ENCODE results near the gene MEX3C.

Gene MEX3C

GRCh38 chr18:51151185-51151567, 46.3 kb downstream of the MEX3C start:
- no peak for DNase-seq (ENCODE audit: low spot score)
- in situ Hi-C loops (cut with MboI; ENCODE audit: low sequenced_read_pairs, unreplicated experiment): no loop called here
- TF ChIP-seq, protein P1, sequence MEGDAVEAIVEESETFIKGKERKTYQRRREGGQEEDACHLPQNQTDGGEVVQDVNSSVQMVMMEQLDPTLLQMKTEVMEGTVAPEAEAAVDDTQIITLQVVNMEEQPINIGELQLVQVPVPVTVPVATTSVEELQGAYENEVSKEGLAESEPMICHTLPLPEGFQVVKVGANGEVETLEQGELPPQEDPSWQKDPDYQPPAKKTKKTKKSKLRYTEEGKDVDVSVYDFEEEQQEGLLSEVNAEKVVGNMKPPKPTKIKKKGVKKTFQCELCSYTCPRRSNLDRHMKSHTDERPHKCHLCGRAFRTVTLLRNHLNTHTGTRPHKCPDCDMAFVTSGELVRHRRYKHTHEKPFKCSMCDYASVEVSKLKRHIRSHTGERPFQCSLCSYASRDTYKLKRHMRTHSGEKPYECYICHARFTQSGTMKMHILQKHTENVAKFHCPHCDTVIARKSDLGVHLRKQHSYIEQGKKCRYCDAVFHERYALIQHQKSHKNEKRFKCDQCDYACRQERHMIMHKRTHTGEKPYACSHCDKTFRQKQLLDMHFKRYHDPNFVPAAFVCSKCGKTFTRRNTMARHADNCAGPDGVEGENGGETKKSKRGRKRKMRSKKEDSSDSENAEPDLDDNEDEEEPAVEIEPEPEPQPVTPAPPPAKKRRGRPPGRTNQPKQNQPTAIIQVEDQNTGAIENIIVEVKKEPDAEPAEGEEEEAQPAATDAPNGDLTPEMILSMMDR (IDR thresholded peaks at IDR 0.05; ENCODE audit: borderline replicate concordance, control extremely low read depth, extremely low read depth, insufficient read depth, missing control alignments): no peak

- in situ Hi-C loops (cut with MboI; ENCODE audit: low sequenced_read_pairs, unreplicated experiment): no loop called here
- TF ChIP-seq, protein P1 (IDR thresholded peaks at IDR 0.05; ENCODE audit: borderline replicate concordance, control extremely low read depth, extremely low read depth, insufficient read depth, missing control alignments): no peak
- DNase-seq (ENCODE audit: low spot score): no peak
These were observed 47.3 kb downstream of the MEX3C start for GRCh38 chr18:51150113-51150700.

GRCh38 chr18:51149670-51150069, 47.8 kb downstream of the MEX3C start:
- DNase-seq (ENCODE audit: low spot score): no peak
- in situ Hi-C loops (cut with MboI; ENCODE audit: low sequenced_read_pairs, unreplicated experiment): no loop called here
- TF ChIP-seq, protein P1 (IDR thresholded peaks at IDR 0.05; ENCODE audit: borderline replicate concordance, control extremely low read depth, extremely low read depth, insufficient read depth, missing control alignments): no peak

DNA sequence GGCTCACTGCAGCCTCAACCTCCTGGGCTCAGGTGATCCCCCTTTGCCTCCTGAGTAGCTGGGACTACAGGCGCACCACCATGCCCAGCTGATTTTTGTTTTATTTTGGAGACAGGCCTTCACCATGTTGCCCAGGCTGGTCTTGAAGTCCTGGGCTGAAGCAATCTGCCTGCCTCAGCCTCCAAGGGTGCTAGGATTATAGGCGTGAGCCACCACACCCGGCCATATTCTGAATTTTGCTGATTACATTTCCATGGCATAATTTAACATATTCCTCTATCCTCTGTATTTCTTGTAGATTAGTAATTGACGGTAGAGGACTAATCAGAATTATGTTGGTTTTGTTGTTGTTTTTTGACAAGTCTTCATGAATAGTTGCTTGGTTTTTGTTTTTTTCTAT, 50.6 kb downstream of the MEX3C start:
- no peak for DNase-seq (ENCODE audit: low spot score)
- in situ Hi-C loops (cut with MboI; ENCODE audit: low sequenced_read_pairs, unreplicated experiment): no loop called here
- TF ChIP-seq, protein P1 (IDR thresholded peaks at IDR 0.05; ENCODE audit: borderline replicate concordance, control extremely low read depth, extremely low read depth, insufficient read depth, missing control alignments): no peak

DNA sequence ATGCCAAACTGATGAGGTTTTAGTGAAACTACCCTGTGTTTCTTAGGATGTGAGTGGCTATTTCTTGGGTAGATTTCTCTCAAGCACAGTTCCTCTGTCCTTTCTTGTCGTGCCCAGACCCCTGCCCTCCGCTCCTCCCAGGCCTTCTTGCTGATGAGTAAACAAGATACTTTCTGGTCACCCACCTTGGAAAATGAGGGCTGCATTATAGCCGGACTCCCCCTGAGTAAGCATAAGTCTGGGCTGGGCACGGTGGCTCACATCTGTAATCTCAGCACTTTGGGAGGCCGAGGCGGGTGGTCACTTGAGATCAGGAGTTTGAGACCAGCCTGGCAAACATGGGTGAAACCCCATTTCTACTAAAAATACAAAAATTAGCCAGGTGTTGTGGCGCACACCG, 58.5 kb downstream of the MEX3C start:
- in situ Hi-C loops (cut with MboI; ENCODE audit: low sequenced_read_pairs, unreplicated experiment): no loop called here
- no peak for DNase-seq (ENCODE audit: low spot score)
- TF ChIP-seq, protein P1 (IDR thresholded peaks at IDR 0.05; ENCODE audit: borderline replicate concordance, control extremely low read depth, extremely low read depth, insufficient read depth, missing control alignments): no peak

DNA sequence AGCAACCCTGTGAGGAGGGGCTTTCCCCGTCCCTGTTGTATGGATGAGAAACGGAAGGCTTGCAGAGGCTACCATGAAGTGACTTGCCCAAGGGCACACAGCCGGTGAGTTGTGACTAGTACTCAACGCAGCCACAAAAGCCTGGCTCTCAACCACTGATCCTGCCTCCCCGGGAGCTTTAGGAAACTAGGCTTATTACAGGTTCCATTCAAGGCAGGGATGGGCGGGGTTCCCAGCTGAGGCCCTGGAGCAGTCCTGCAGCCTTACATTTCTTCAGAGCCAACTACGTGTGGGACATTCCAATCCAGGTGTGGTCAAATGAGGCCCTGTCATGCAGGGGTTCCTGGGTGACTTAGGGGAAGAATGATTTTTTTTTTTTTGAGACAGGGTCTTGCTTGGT, 59.6 kb downstream of the MEX3C start:
- in situ Hi-C loops (cut with MboI; ENCODE audit: low sequenced_read_pairs, unreplicated experiment): no loop called here
- no peak for DNase-seq (ENCODE audit: low spot score)
- TF ChIP-seq, protein P1 (IDR thresholded peaks at IDR 0.05; ENCODE audit: borderline replicate concordance, control extremely low read depth, extremely low read depth, insufficient read depth, missing control alignments): no peak
